ENCODE measurements around the gene PDE6D. TPM values are rescaled to one million over a fixed set of nuclear protein-coding genes. Genes with fewer than 3 reads are reported as not detected.

The PDE6D gene
- total and polyA plus RNA-seq, 2 of the 4 experiments (the other 2 are of a cell fraction), result 13.8 to 24.7 TPM

DNA sequence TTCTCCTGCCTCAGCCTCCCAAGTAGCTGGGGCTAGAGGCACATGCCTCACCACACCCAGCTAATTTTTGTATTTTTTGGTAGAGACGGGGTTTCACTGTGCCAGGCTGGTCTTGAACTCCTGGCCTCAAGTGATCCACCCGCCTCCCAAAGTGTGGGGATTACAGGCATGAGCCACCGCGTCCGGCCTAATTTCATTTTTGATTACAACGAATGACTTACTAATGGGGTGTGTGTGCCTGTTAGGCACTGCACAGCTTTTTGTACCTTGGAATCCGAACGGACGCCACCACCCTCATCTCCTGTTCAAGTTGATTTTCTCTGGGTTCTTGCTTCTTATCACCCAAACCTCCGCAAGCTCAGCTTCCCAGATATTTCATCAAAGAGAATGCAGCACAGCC, 55.6 kb downstream of the PDE6D start:
- H3K4me1 ChIP-seq (ENCODE audit: control insufficient read depth, insufficient read depth, low read length), result no peaks in the 10 kb centered on the region
- no peak overlapping the region for H3K4me3 ChIP-seq (ENCODE audit: insufficient read depth, low read depth, low read length)
- H3K56ac ChIP-seq (ENCODE audit: extremely low read depth, insufficient read depth, low read length), result no peak overlapping the region
- H4K91ac ChIP-seq (ENCODE audit: insufficient read depth, low read depth, low read length), result no peak overlapping the region
- H2BK5ac ChIP-seq (ENCODE audit: low read depth, low read length, poor library complexity, severe bottlenecking), result no peak overlapping the region
- TF ChIP-seq MXI1 (IDR thresholded peaks at IDR 0.05; ENCODE audit: borderline replicate concordance, low read depth, low read length), result no peak
- no peak for TF ChIP-seq CHD1 (IDR thresholded peaks at IDR 0.05; ENCODE audit: low read depth, low read length)
- TF ChIP-seq RAD21 (IDR thresholded peaks at IDR 0.05; ENCODE audit: low read length), result no peak
- no peak for TF ChIP-seq BHLHE40 (IDR thresholded peaks at IDR 0.05; ENCODE audit: low read depth, low read length)
- TF ChIP-seq RCOR1 (IDR thresholded peaks at IDR 0.05; ENCODE audit: insufficient replicate concordance, low read length), result no peak
- no peak for TF ChIP-seq CEBPB (IDR thresholded peaks at IDR 0.05; ENCODE audit: low read depth, low read length)
- no peak for TF ChIP-seq POLR2A (IDR thresholded peaks at IDR 0.05; ENCODE audit: low read depth, low read length)
- TF ChIP-seq MAZ (IDR thresholded peaks at IDR 0.05; ENCODE audit: borderline replicate concordance, low read depth, low read length), result no peak
- no peak for TF ChIP-seq NFE2L2 (IDR thresholded peaks at IDR 0.05; ENCODE audit: low read depth, low read length)
- H2BK120ac ChIP-seq (ENCODE audit: low read depth, low read length), result no peak overlapping the region
- no peak overlapping the region for H2AK9ac ChIP-seq (replicated peaks; ENCODE audit: low read depth, low read length, poor library complexity)
- H3K14ac ChIP-seq (replicated peaks; ENCODE audit: low read depth, low read length), result no peak overlapping the region
- no peaks in the 10 kb centered on the region for H3K36me3 ChIP-seq (ENCODE audit: control insufficient read depth, insufficient read depth, low read length)
- no peak for ATAC-seq (ENCODE audit: low read depth)
- WGBS, 2 experiments (ENCODE audit: extremely low coverage in 2 of 2, insufficient read length in 1 of 2), result 100% methylated on average over 1 of the region's 10 CpGs; no CpG with 5 or more reads in 1 of the 2 experiments
- intact Hi-C loops (cut with micrococcal nuclease) (no loop called here), dilution Hi-C loops (cut with HindIII; ENCODE audit: low sequenced_read_pairs, unreplicated experiment) (no loop called here), in situ Hi-C loops (cut with MboI; ENCODE audit: low sequenced_read_pairs) (no loop called here)
- H2AFZ ChIP-seq (replicated peaks; ENCODE audit: low read length, poor library complexity), result no peak overlapping the region
- H3K27ac ChIP-seq (ENCODE audit: insufficient read depth, low read length), result no peak overlapping the region
- H4K8ac ChIP-seq (ENCODE audit: low read depth in 2 of 2, low read length in 2 of 2), result no peak overlapping the region
- H4K20me1 ChIP-seq (ENCODE audit: insufficient read depth, low read length), result no peaks in the 10 kb centered on the region
- H3K9ac ChIP-seq (ENCODE audit: low read depth, low read length), result no peak overlapping the region
- H4K5ac ChIP-seq (ENCODE audit: low read depth, low read length), result no peak overlapping the region
- no peak overlapping the region for H3K18ac ChIP-seq (ENCODE audit: low read depth, low read length)
- H3K79me1 ChIP-seq (ENCODE audit: low read depth in 1 of 2, low read length in 2 of 2), result no peaks in the 10 kb centered on the region
- H3K4me2 ChIP-seq (ENCODE audit: low read depth, low read length), result no peak overlapping the region
- CTCF ChIA-PET, result interaction anchor here (0.9 to 1.1 kb wide), 3 partner anchors 11 to 48 kb away, joined by 3 read pairs; no protein-coding TSS in a partner anchor
- POLR2A ChIA-PET (ENCODE audit: unreplicated experiment), result interaction anchor here (0.6 kb wide), 1 partner anchor 10 kb away, joined by 3 read pairs; no protein-coding TSS in a partner anchor
- no peak overlapping the region for H2BK15ac ChIP-seq (ENCODE audit: low read depth, low read length)
- no peak overlapping the region for H2AK5ac ChIP-seq (ENCODE audit: low read depth, low read length)
- no peak overlapping the region for H3K4ac ChIP-seq (ENCODE audit: low read depth, low read length)
- no peak overlapping the region for H3K23ac ChIP-seq (ENCODE audit: low read depth, low read length)
- DNase-seq, result no peak
- BruUV-seq (replicated peaks), result no TSS peak
- no peaks in the 10 kb centered on the region for H3K9me1 ChIP-seq (ENCODE audit: insufficient read depth, low read length)
- no peaks in the 10 kb centered on the region for H3K9me3 ChIP-seq (ENCODE audit: control insufficient read depth, insufficient read depth, low read length)
- no peak overlapping the region for H2BK20ac ChIP-seq (ENCODE audit: low read depth, low read length)
- H3K27me3 ChIP-seq (ENCODE audit: control insufficient read depth, insufficient read depth, low read length), result no peaks in the 10 kb centered on the region

Measured in IMR-90 (cell line).